ENCODE results near the gene ZNF148.

ZNF148 gene

GRCh38 chr3:125280668-125281361 is 94.3 kb downstream of the ZNF148 start:
- peak; percentile 1 for DNase-seq

GRCh38 chr3:125278155-125278554 is 97.0 kb downstream of the ZNF148 start:
- no peak for DNase-seq

- DNase-seq: no peak
Observed at GRCh38 chr3:125271127-125271526, 104.0 kb downstream of the ZNF148 start.

GRCh38 chr3:125267460-125267859 is 107.7 kb downstream of the ZNF148 start:
- DNase-seq: no peak

- no peak for DNase-seq
Observed at GRCh38 chr3:125266971-125267370, 108.2 kb downstream of the ZNF148 start.

- DNase-seq: no peak
Observed at GRCh38 chr3:125262161-125262560, 113.0 kb downstream of the ZNF148 start.

GRCh38 chr3:125261031-125261430 is 114.1 kb downstream of the ZNF148 start:
- no peak for DNase-seq

- no peak for DNase-seq
Observed at GRCh38 chr3:125260158-125260557, 115.0 kb downstream of the ZNF148 start.

- no peak for DNase-seq
Observed at GRCh38 chr3:125257536-125257935, 117.6 kb downstream of the ZNF148 start.

- DNase-seq: no peak
Observed at GRCh38 chr3:125256675-125257074, 118.5 kb downstream of the ZNF148 start.

GRCh38 chr3:125250973-125251372 is 124.2 kb downstream of the ZNF148 start:
- DNase-seq: no peak

- DNase-seq: no peak
Observed at GRCh38 chr3:125246237-125246636, 128.9 kb downstream of the ZNF148 start.

GRCh38 chr3:125245521-125245920 is 129.6 kb downstream of the ZNF148 start:
- DNase-seq: no peak

- no peak for DNase-seq
Observed at GRCh38 chr3:125240496-125240895, 134.6 kb downstream of the ZNF148 start.

GRCh38 chr3:125239266-125239665 is 135.9 kb downstream of the ZNF148 start:
- DNase-seq: no peak

- DNase-seq: no peak
Observed at GRCh38 chr3:125238759-125239158, 136.4 kb downstream of the ZNF148 start.

GRCh38 chr3:125236331-125236903 is 138.7 kb downstream of the ZNF148 start:
- no peak for DNase-seq

- DNase-seq: no peak
Observed at GRCh38 chr3:125234831-125235230, 140.3 kb downstream of the ZNF148 start.

GRCh38 chr3:125232401-125232800 is 142.7 kb downstream of the ZNF148 start:
- DNase-seq: no peak

GRCh38 chr3:125231895-125232294 is 143.2 kb downstream of the ZNF148 start:
- no peak for DNase-seq

GRCh38 chr3:125229707-125230106 is 145.4 kb downstream of the ZNF148 start:
- no peak for DNase-seq

GRCh38 chr3:125229168-125229567 is 146.0 kb downstream of the ZNF148 start:
- DNase-seq: no peak

- DNase-seq: no peak
Observed at GRCh38 chr3:125221831-125222230, 153.3 kb downstream of the ZNF148 start.

- DNase-seq: no peak
Observed at GRCh38 chr3:125220727-125221429, 154.2 kb downstream of the ZNF148 start.
